HEK293 (cell line): ENCODE measurements around the gene CLTCL1.

ENCODE experiments used
- CTCF ChIA-PET: fragments of 350-600 bp; formaldehyde crosslinking; extraction: SDS; loops from one replicate; lab custom pipeline; 2021; ENCODE audit warnings: antibody characterized with exemption; lab: Yijun Ruan, JAX
- POLR2A ChIA-PET: fragments of 300-600 bp; formaldehyde crosslinking; extraction: SDS; loops from one replicate; lab custom pipeline; 2020; ENCODE audit warnings: antibody characterized with exemption, inconsistent platforms; lab: Yijun Ruan, JAX
- H3K27ac ChIP-seq: fragments of 200-500 bp; sonication (Bioruptor generic); 2 replicates; pipeline ENCODE4 v1.5.1; 2014; ENCODE audit warnings: low read depth, low read length, control low read depth, inconsistent platforms; ENCODE audit errors: extremely low read depth
- H3K36me3 ChIP-seq, 2 experiments: fragments of 200-500 bp in 1 of 2; sonication (Bioruptor generic) in 1 of 2; 1 replicate in 1 of 2; 2 replicates in 1 of 2; pipeline ENCODE4 v1.5.1; 2014 to 2017; ENCODE audit warnings: inconsistent platforms in 2 of 2, low read length in 2 of 2; ENCODE audit not compliant: control insufficient read depth in 2 of 2, insufficient read depth in 1 of 2
- H3K4me1 ChIP-seq: fragments of 200-500 bp; sonication (Bioruptor generic); 2 replicates; pipeline ENCODE4 v1.5.1; 2014; ENCODE audit warnings: mild to moderate bottlenecking, low read length, inconsistent platforms; ENCODE audit not compliant: control insufficient read depth, insufficient read depth
- H3K4me3 ChIP-seq: 2 replicates; pipeline ENCODE4 v1.5.1; 2011; ENCODE audit warnings: low read depth, mild to moderate bottlenecking, control low read depth, low read length, moderate library complexity
- H3K9me3 ChIP-seq: fragments of 200-500 bp; sonication (Bioruptor generic); 2 replicates; pipeline ENCODE4 v1.5.1; 2014; ENCODE audit warnings: low read depth, low read length, inconsistent platforms; ENCODE audit not compliant: control insufficient read depth, insufficient read depth
- EGR2 ChIP-seq: fragments of 450-650 bp; formaldehyde crosslinking; IDR thresholded peaks from 2 replicates; pipeline ENCODE4 v1.5.1; 2016; ENCODE audit warnings: low read depth, missing biosample characterization, missing genetic modification characterization
- IKZF3 ChIP-seq: fragments of 450-650 bp; IDR thresholded peaks from 2 replicates; pipeline ENCODE4 v1.5.0; 2018; ENCODE audit warnings: missing biosample characterization, mild to moderate bottlenecking, missing genetic modification characterization, moderate library complexity
- KLF16 ChIP-seq: fragments of 450-650 bp; formaldehyde crosslinking; IDR thresholded peaks from 2 replicates; pipeline ENCODE4 v1.5.1; 2017; ENCODE audit warnings: missing biosample characterization, missing genetic modification characterization
- KLF9 ChIP-seq: fragments of 450-650 bp; formaldehyde crosslinking; IDR thresholded peaks from 2 replicates; pipeline ENCODE4 v1.5.1; 2016; ENCODE audit warnings: missing biosample characterization, missing genetic modification characterization, low read depth
- PRDM4 ChIP-seq: fragments of 450-650 bp; formaldehyde crosslinking; IDR thresholded peaks from 2 replicates; pipeline ENCODE4 v1.5.1; 2017; ENCODE audit warnings: missing biosample characterization, missing genetic modification characterization
- RBAK ChIP-seq: fragments of 450-650 bp; formaldehyde crosslinking; IDR thresholded peaks from 2 replicates; pipeline ENCODE4 v1.5.1; 2016; ENCODE audit warnings: missing biosample characterization, missing genetic modification characterization
- TCF7L2 ChIP-seq: IDR thresholded peaks from 2 replicates; pipeline ENCODE4 v1.6.1; 2011; ENCODE audit warnings: low read depth, mild to moderate bottlenecking, inconsistent platforms, low read length, moderate library complexity, borderline replicate concordance
- WT1 ChIP-seq: fragments of 450-650 bp; formaldehyde crosslinking; IDR thresholded peaks from 2 replicates; pipeline ENCODE4 v1.5.1; 2016; ENCODE audit warnings: missing biosample characterization, missing genetic modification characterization
- ZBTB11 ChIP-seq: fragments of 450-650 bp; formaldehyde crosslinking; conservative IDR thresholded peaks from 2 replicates; pipeline ENCODE4 v1.5.1; 2016; ENCODE audit warnings: low read depth, missing biosample characterization, missing genetic modification characterization
- ZBTB21 ChIP-seq: fragments of 450-650 bp; formaldehyde crosslinking; IDR thresholded peaks from 2 replicates; pipeline ENCODE4 v1.5.1; 2017; ENCODE audit warnings: missing biosample characterization, missing genetic modification characterization
- ZBTB8A ChIP-seq: fragments of 450-650 bp; formaldehyde crosslinking; IDR thresholded peaks from 2 replicates; pipeline ENCODE4 v1.5.1; 2016; ENCODE audit warnings: missing biosample characterization, missing genetic modification characterization
- ZIC2 ChIP-seq: fragments of 450-650 bp; formaldehyde crosslinking; IDR thresholded peaks from 2 replicates; pipeline ENCODE4 v1.5.1; 2016; ENCODE audit warnings: missing biosample characterization, missing genetic modification characterization
- ZNF140 ChIP-seq: fragments of 450-650 bp; formaldehyde crosslinking; IDR thresholded peaks from 2 replicates; pipeline ENCODE4 v1.5.1; 2016; ENCODE audit warnings: missing biosample characterization, missing genetic modification characterization
- ZNF350 ChIP-seq: fragments of 450-650 bp; formaldehyde crosslinking; IDR thresholded peaks from 2 replicates; pipeline ENCODE4 v1.5.0; 2017; ENCODE audit warnings: missing biosample characterization, mild to moderate bottlenecking, missing genetic modification characterization
- ZNF530 ChIP-seq: fragments of 450-650 bp; formaldehyde crosslinking; IDR thresholded peaks from 2 replicates; pipeline ENCODE4 v1.5.1; 2016; ENCODE audit warnings: low read depth, missing biosample characterization, missing genetic modification characterization
- ZNF549 ChIP-seq: fragments of 450-650 bp; IDR thresholded peaks from 2 replicates; pipeline ENCODE4 v1.5.1; 2018; ENCODE audit warnings: missing biosample characterization, missing genetic modification characterization, mild to moderate bottlenecking, inconsistent platforms, moderate library complexity
- ZNF596 ChIP-seq: fragments of 450-650 bp; IDR thresholded peaks from 2 replicates; pipeline ENCODE4 v1.5.0; 2018; ENCODE audit warnings: missing biosample characterization, mild to moderate bottlenecking, missing genetic modification characterization, moderate library complexity
- ZNF600 ChIP-seq: fragments of 450-650 bp; formaldehyde crosslinking; IDR thresholded peaks from 2 replicates; pipeline ENCODE4 v1.5.1; 2016; ENCODE audit warnings: missing biosample characterization, missing genetic modification characterization
- ZNF623 ChIP-seq: fragments of 450-650 bp; formaldehyde crosslinking; IDR thresholded peaks from 2 replicates; pipeline ENCODE4 v1.5.1; 2016; ENCODE audit warnings: missing biosample characterization, missing genetic modification characterization
- ZNF624 ChIP-seq: fragments of 450-650 bp; formaldehyde crosslinking; IDR thresholded peaks from 2 replicates; pipeline ENCODE4 v1.5.1; 2017; ENCODE audit warnings: missing biosample characterization, missing genetic modification characterization
- ZNF658 ChIP-seq: fragments of 450-650 bp; formaldehyde crosslinking; IDR thresholded peaks from 2 replicates; pipeline ENCODE4; 2016; ENCODE audit warnings: missing biosample characterization, missing genetic modification characterization
- ZNF670 ChIP-seq: fragments of 450-650 bp; formaldehyde crosslinking; IDR thresholded peaks from 2 replicates; pipeline ENCODE4 v1.5.1; 2016; ENCODE audit warnings: missing biosample characterization, missing genetic modification characterization, low read depth
- ZNF768 ChIP-seq: fragments of 450-650 bp; formaldehyde crosslinking; IDR thresholded peaks from 2 replicates; pipeline ENCODE4 v1.5.1; 2018; ENCODE audit warnings: missing biosample characterization, mild to moderate bottlenecking, missing genetic modification characterization
- ZNF777 ChIP-seq: fragments of 450-650 bp; formaldehyde crosslinking; IDR thresholded peaks from 2 replicates; pipeline ENCODE4 v1.5.1; 2017; ENCODE audit warnings: missing biosample characterization, missing genetic modification characterization, borderline replicate concordance
- ZSCAN30 ChIP-seq: fragments of 450-650 bp; IDR thresholded peaks from 2 replicates; pipeline ENCODE4 v1.5.1; 2018; ENCODE audit warnings: missing biosample characterization, mild to moderate bottlenecking, missing genetic modification characterization, moderate library complexity
- TF ChIP-seq, protein P1 (sequence below): fragments of 450-650 bp; formaldehyde crosslinking; IDR thresholded peaks from 2 replicates; pipeline ENCODE4 v1.5.1; 2017; ENCODE audit warnings: missing biosample characterization, missing genetic modification characterization
- TF ChIP-seq, protein P2 (sequence below): fragments of 450-650 bp; IDR thresholded peaks from 2 replicates; pipeline ENCODE4 v1.5.1; 2018; ENCODE audit warnings: missing biosample characterization, missing genetic modification characterization

The CLTCL1 gene

DNA sequence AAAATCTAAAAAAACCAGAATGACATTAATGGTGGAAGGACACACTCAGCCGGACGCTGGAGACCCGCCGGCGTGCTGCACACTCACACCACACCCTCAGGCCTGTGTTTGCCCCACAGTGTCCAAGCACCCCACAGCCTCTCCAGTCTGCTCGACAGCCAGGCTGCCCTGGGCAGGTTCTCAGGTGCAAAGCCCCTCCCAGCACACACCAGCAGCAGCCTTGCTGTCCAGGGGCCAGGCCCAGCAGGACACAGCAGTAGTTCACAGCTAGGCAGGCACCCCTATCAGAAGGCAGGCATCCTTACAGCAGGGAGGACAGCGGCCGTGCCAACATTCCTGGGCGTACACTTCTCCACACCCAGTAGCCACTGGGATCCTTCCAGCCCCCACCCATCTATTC lies 111.3 kb downstream of the CLTCL1 start:
- ChIA-PET CTCF (interaction anchor here (0.6 to 3.0 kb wide), 12 partner anchors 10 to 450 kb away, joined by 3 to 18 read pairs (median 5); partner anchors contain the start of gene ESS2), POLR2A (interaction anchor here (1.1 to 3.2 kb wide), 4 partner anchors 36 to 299 kb away, joined by 3 to 26 read pairs (median 21); partner anchors contain the start of genes CDC45, ESS2, HIRA and MRPL40)
- Histone ChIP-seq H3K4me3 (no peak overlapping the region), H3K4me1 (no peaks in the 10 kb centered on the region; the same call in 1 of the 2 replicates), H3K27ac (no peak overlapping the region), H3K9me3 (no peaks in the 10 kb centered on the region), H3K36me3 (peaks cover 0 to 27% of the 10 kb centered on the region in 2 experiments; a peak in 1 of 3 replicates)
- TF ChIP-seq IKZF3 (tag by site-specific recombination) (no peak), ZIC2 (peak; percentile 44), ZNF768 (tag by site-specific recombination) (no peak), ZNF140 (tag by site-specific recombination) (no peak), WT1 (tag by site-specific recombination) (no peak)

GRCh38 chr22:19179497-19180048 lies 111.9 kb downstream of the CLTCL1 start:
- H3K36me3 ChIP-seq: peaks cover 0 to 32% of the 10 kb centered on the region in 2 experiments; a peak in 1 of 3 replicates
- ChIA-PET POLR2A (interaction anchor here (1.1 to 3.2 kb wide), 12 partner anchors 13 to 299 kb away, joined by 3 to 26 read pairs (median 6); partner anchors contain the start of genes CDC45, CLTCL1, DGCR2 and ESS2), CTCF (interaction anchor here (0.5 to 3.0 kb wide), 31 partner anchors 8 to 524 kb away, joined by 3 to 18 read pairs (median 4); partner anchors contain the start of gene ESS2)
- peak overlapping the region; percentile 71 for H3K27ac ChIP-seq
- no peaks in the 10 kb centered on the region for H3K9me3 ChIP-seq
- H3K4me3 ChIP-seq: peak overlapping the region; percentile 82
- no peaks in the 10 kb centered on the region; the same call in 1 of the 2 replicates for H3K4me1 ChIP-seq
- TF ChIP-seq ZBTB8A (tag by site-specific recombination): no peak
- TF ChIP-seq ZNF658 (tag by site-specific recombination): no peak
- no peak for TF ChIP-seq KLF16 (tag by site-specific recombination)
- TF ChIP-seq ZNF623 (tag by site-specific recombination): no peak
- no peak for TF ChIP-seq ZNF596 (tag by site-specific recombination)
- peak; percentile 24; the same call in 1 of the 2 replicates for TF ChIP-seq ZSCAN30 (tag by site-specific recombination)
- TF ChIP-seq TCF7L2: no peak
- no peak for TF ChIP-seq KLF9
- TF ChIP-seq, protein P1, sequence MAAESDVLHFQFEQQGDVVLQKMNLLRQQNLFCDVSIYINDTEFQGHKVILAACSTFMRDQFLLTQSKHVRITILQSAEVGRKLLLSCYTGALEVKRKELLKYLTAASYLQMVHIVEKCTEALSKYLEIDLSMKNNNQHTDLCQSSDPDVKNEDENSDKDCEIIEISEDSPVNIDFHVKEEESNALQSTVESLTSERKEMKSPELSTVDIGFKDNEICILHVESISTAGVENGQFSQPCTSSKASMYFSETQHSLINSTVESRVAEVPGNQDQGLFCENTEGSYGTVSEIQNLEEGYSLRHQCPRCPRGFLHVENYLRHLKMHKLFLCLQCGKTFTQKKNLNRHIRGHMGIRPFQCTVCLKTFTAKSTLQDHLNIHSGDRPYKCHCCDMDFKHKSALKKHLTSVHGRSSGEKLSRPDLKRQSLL (tag by site-specific recombination): no peak
- no peak for TF ChIP-seq ZNF670 (tag by site-specific recombination)
- TF ChIP-seq, protein P2, sequence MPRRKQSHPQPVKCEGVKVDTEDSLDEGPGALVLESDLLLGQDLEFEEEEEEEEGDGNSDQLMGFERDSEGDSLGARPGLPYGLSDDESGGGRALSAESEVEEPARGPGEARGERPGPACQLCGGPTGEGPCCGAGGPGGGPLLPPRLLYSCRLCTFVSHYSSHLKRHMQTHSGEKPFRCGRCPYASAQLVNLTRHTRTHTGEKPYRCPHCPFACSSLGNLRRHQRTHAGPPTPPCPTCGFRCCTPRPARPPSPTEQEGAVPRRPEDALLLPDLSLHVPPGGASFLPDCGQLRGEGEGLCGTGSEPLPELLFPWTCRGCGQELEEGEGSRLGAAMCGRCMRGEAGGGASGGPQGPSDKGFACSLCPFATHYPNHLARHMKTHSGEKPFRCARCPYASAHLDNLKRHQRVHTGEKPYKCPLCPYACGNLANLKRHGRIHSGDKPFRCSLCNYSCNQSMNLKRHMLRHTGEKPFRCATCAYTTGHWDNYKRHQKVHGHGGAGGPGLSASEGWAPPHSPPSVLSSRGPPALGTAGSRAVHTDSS: no peak; the same call in 1 of the 2 replicates
- TF ChIP-seq ZBTB11 (tag by site-specific recombination): no peak
- TF ChIP-seq ZBTB21 (tag by site-specific recombination): no peak
- TF ChIP-seq EGR2: peak; percentile 46; the same call in 1 of the 2 replicates
- no peak for TF ChIP-seq ZNF624 (tag by site-specific recombination)
- TF ChIP-seq ZNF600 (tag by site-specific recombination): no peak
- no peak for TF ChIP-seq IKZF3 (tag by site-specific recombination)
- no peak for TF ChIP-seq RBAK (tag by site-specific recombination)
- no peak for TF ChIP-seq ZNF549 (tag by site-specific recombination)
- TF ChIP-seq ZNF350 (tag by site-specific recombination): no peak
- TF ChIP-seq ZNF777 (tag by site-specific recombination): no peak
- no peak for TF ChIP-seq PRDM4 (tag by site-specific recombination)
- TF ChIP-seq ZNF530 (tag by site-specific recombination): no peak
